ENCODE data around the gene PRKAR1B.
A peak's percentile ranks its signal among the peaks of the same experiment; 100 is the strongest.

The PRKAR1B gene

GRCh38 chr7:712381-713138 is 14.5 kb downstream of the PRKAR1B start:
- DNase-seq (ENCODE audit: low read depth): no peak
- no peak for TF ChIP-seq CTCF (conservative IDR thresholded peaks at IDR 0.05; ENCODE audit: low read depth, low read length)
- peak overlapping the region; percentile 24 for H3K4me3 ChIP-seq (ENCODE audit: low read length)

GRCh38 chr7:711922-712380 is 15.1 kb downstream of the PRKAR1B start:
- no peak for TF ChIP-seq CTCF (conservative IDR thresholded peaks at IDR 0.05; ENCODE audit: low read depth, low read length)
- DNase-seq (ENCODE audit: low read depth): no peak
- peak overlapping the region; percentile 24 for H3K4me3 ChIP-seq (ENCODE audit: low read length)

- peak overlapping the region; percentile 24 for H3K4me3 ChIP-seq (ENCODE audit: low read length)
- no peak for TF ChIP-seq CTCF (conservative IDR thresholded peaks at IDR 0.05; ENCODE audit: low read depth, low read length)
- DNase-seq (ENCODE audit: low read depth): no peak
These were observed 15.8 kb downstream of the PRKAR1B start for GRCh38 chr7:711093-711921.

- no peak for DNase-seq (ENCODE audit: low read depth)
- no peak overlapping the region for H3K4me3 ChIP-seq (ENCODE audit: low read length)
- no peak for TF ChIP-seq CTCF (conservative IDR thresholded peaks at IDR 0.05; ENCODE audit: low read depth, low read length)
These were observed 16.9 kb downstream of the PRKAR1B start for GRCh38 chr7:710161-710560.

GRCh38 chr7:707296-708000 is 19.6 kb downstream of the PRKAR1B start:
- no peak overlapping the region for H3K4me3 ChIP-seq (ENCODE audit: low read length)
- DNase-seq (ENCODE audit: low read depth): no peak
- TF ChIP-seq CTCF (conservative IDR thresholded peaks at IDR 0.05; ENCODE audit: low read depth, low read length): no peak

- no peak for DNase-seq (ENCODE audit: low read depth)
- TF ChIP-seq CTCF (conservative IDR thresholded peaks at IDR 0.05; ENCODE audit: low read depth, low read length): no peak
- no peak overlapping the region for H3K4me3 ChIP-seq (ENCODE audit: low read length)
These were observed 20.4 kb downstream of the PRKAR1B start for GRCh38 chr7:706721-707120.
